CD8-positive, alpha-beta memory T cell (primary cell): Measurements from ENCODE around the gene ZNF211. TPM values are rescaled to one million over a fixed set of nuclear protein-coding genes. Genes with fewer than 3 reads are reported as not detected.

Experiments
- CTCF ChIA-PET: fragments of 350-600 bp; sonication (Branson Sonifier 250); formaldehyde crosslinking; loops from one replicate; lab custom pipeline; 2021; ENCODE audit warnings: antibody characterized with exemption; lab: Charles Lee
- POLR2A ChIA-PET: fragments of 350-600 bp; sonication (Branson Sonifier 250); formaldehyde crosslinking; loops from one replicate; lab custom pipeline; 2021; ENCODE audit warnings: antibody characterized with exemption; lab: Charles Lee
- DNase-seq, 5 donors: peaks; one replicate each; pipeline versions ENCODE4 v3.0.0 to v3.0.0-alpha.2; 2020 to 2022; ENCODE audit warnings: mixed read lengths in 1 of 5
- H3K27ac ChIP-seq: one replicate; pipeline ENCODE4 v1.7.0; 2013; ENCODE audit warnings: low read depth, mild to moderate bottlenecking, low read length, moderate library complexity
- H3K27me3 ChIP-seq: 2 replicates; pipeline ENCODE4 v1.7.0; 2013; ENCODE audit warnings: low read length, mild to moderate bottlenecking; ENCODE audit not compliant: insufficient read depth, poor library complexity, severe bottlenecking
- H3K36me3 ChIP-seq: 2 replicates; pipeline ENCODE4 v1.7.0; 2013; ENCODE audit warnings: mild to moderate bottlenecking, low read length, moderate library complexity; ENCODE audit not compliant: insufficient read depth
- H3K4me1 ChIP-seq: 2 replicates; pipeline ENCODE4 v1.7.0; 2013; ENCODE audit warnings: mild to moderate bottlenecking, low read length, moderate library complexity; ENCODE audit not compliant: insufficient read depth
- H3K4me3 ChIP-seq: 2 replicates; pipeline ENCODE4 v1.7.0; 2013; ENCODE audit warnings: mild to moderate bottlenecking, low read length
- H3K9me3 ChIP-seq: 2 replicates; pipeline ENCODE4 v1.7.0; 2013; ENCODE audit warnings: mild to moderate bottlenecking, low read length
- H3K27ac Mint-ChIP-seq, 8 donors: one replicate each; pipeline ENCODE4 v1.8.0; 2020 to 2021; ENCODE audit warnings: mixed read lengths in 8 of 8, mild to moderate bottlenecking in 6 of 8, inconsistent platforms in 3 of 8, moderate library complexity in 3 of 8
- H3K27me3 Mint-ChIP-seq, 2 donors: one replicate each; pipeline ENCODE4 v1.8.0; 2020 to 2021; ENCODE audit warnings: mixed read lengths in 2 of 2, mild to moderate bottlenecking in 1 of 2, moderate library complexity in 1 of 2
- H3K36me3 Mint-ChIP-seq, 3 donors: one replicate each; pipeline ENCODE4 v1.8.0; 2020 to 2021; ENCODE audit warnings: mixed read lengths in 3 of 3, inconsistent platforms in 1 of 3, mild to moderate bottlenecking in 1 of 3
- H3K4me1 Mint-ChIP-seq, 3 donors: one replicate each; pipeline ENCODE4 v1.8.0; 2020 to 2021; ENCODE audit warnings: mixed read lengths in 3 of 3, inconsistent platforms in 1 of 3, mild to moderate bottlenecking in 1 of 3
- H3K4me3 Mint-ChIP-seq, 7 donors: one replicate each; pipeline ENCODE4 v1.8.0; 2020 to 2021; ENCODE audit warnings: mixed read lengths in 7 of 7, mild to moderate bottlenecking in 6 of 7, moderate library complexity in 4 of 7, inconsistent platforms in 2 of 7
- H3K9me3 Mint-ChIP-seq, 5 donors: one replicate each; pipeline ENCODE4 v1.8.0; 2020 to 2022; ENCODE audit warnings: mixed read lengths in 5 of 5, mild to moderate bottlenecking in 3 of 5, moderate library complexity in 2 of 5, inconsistent platforms in 1 of 5
- polyA plus RNA-seq: library from polyadenylated mRNA; unstranded; fragments of 300-500 nt; fragmentation: Illumina TruSeq; gene quantifications from one replicate; pipeline ENCODE4 v1.2.3, GENCODE V29; 2021
- total RNA-seq, 2 experiments: library from RNA; stranded (reverse); gene quantifications; one replicate each; pipeline ENCODE4 v1.2.3, GENCODE V29; 2021

Gene ZNF211
- total and polyA plus RNA-seq, 3 experiments from 2014 or later: 12.1 to 17.9 (median 12.1) TPM

DNA sequence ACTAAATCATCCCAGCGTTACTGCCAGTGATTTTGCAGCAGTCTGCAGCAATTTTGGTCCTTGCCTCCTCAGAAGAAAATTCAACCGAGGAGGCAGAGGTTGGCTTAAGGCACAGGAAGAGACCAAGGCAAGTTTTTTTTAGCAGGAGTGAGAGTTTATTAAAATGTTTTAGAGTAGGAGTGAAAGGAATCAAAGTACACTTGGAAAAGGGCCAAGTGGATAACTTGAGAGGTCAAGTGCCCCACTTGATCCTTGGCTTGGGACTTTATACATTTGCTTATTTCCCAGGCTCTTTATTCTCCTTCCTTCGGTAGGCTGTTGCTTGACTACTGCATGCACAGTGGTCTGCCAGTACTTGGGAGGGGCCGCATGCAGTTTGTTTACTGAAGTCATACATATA lies 21.9 kb upstream of the ZNF211 start:
- H3K36me3 Mint-ChIP-seq: peaks cover 19 to 55% (median 42%) of the 10 kb centered on the region in 3 donors
- ChIA-PET POLR2A (no interaction called here), CTCF (no interaction called here)
- no peaks in the 10 kb centered on the region for H3K27me3 ChIP-seq
- peaks cover 19 to 25% (median 23%) of the 10 kb centered on the region in 3 donors for H3K4me1 Mint-ChIP-seq
- peak overlapping the region in 1 of 7 donors; percentile 27 for H3K4me3 Mint-ChIP-seq
- no peaks in the 10 kb centered on the region for H3K27me3 Mint-ChIP-seq
- no peak for DNase-seq
- peaks cover 21 to 74% (median 56%) of the 10 kb centered on the region in 5 donors for H3K9me3 Mint-ChIP-seq
- peaks cover 31% of the 10 kb centered on the region for H3K9me3 ChIP-seq
- no peak overlapping the region for H3K4me3 ChIP-seq
- no peak overlapping the region for H3K27ac Mint-ChIP-seq
- H3K27ac ChIP-seq: no peak overlapping the region
- peaks cover 10% of the 10 kb centered on the region for H3K36me3 ChIP-seq
- peaks cover 17% of the 10 kb centered on the region for H3K4me1 ChIP-seq

DNA sequence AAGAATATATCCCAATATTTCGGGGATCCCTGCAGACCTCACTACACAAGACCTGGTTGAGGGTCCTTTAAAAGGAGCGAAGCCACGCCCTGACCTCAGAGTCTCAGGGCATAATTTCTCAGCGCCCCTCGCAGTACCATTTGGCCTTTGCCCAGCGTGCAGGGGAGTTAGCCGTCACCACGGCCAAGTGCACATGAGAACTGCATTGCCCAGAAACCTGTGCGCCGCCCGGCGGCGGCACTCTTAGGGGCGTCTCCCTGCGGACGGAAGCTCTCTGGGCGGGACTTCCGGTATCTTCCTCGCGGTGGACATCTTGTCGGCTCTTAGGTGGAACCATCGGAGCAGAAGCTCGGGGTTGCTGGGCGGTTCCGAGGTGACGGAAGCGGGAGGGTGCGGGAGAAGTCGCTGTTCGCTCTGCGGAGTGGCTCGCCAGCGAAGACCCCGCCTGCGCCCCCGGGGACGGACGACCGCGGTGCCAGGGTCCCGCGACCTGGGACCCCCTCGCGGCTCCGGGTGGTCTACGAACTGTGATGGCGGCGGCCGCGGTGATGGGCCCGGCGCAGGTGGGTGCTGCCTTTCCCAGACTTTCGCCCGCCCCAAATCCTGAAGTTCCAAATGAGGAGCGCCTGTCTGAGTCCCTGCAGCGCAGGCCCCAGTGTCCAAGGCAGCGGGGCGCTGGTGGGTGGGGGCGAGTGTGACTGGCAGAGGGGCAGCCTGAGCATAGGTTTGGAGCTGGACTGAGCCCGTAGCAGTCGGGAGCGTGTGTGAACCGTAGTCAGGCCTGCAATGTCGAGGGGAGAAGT lies 18.8 kb upstream of the ZNF211 start, which contains the start of gene ZNF134:
Gene ZNF134 (plus strand): TSS at position 302 of the 803 bp plus-strand sequence. CDS start 5,227 bp downstream, outside the sequence.
- peak within 1 kb of the TSS; percentile 91 to 98 (median 92) for H3K4me3 Mint-ChIP-seq
- H3K4me1 ChIP-seq: peaks cover 17% of the 10 kb centered on the region
- ChIA-PET CTCF (interaction anchor here (1.1 to 1.8 kb wide), 2 partner anchors 19 to 31 kb away, joined by 3 to 9 read pairs; partner anchors contain the start of genes ZIK1 and ZNF211), POLR2A (interaction anchor here (0.6 to 1.6 kb wide), 8 partner anchors 9 to 441 kb away, joined by 3 to 8 read pairs (median 4); partner anchors contain the start of genes ZIK1, ZNF154, ZNF211 and ZNF417)
- DNase-seq: peak; percentile 78 to 93 (median 83)
- H3K4me1 Mint-ChIP-seq: peaks cover 35 to 44% (median 39%) of the 10 kb centered on the region in 3 donors
- no peaks in the 10 kb centered on the region for H3K27me3 ChIP-seq
- peak within 1 kb of the TSS; percentile 65 for H3K27ac ChIP-seq
- peak within 1 kb of the TSS; percentile 62 for H3K4me3 ChIP-seq
- peaks cover 46% of the 10 kb centered on the region for H3K9me3 ChIP-seq
- peaks cover 34% of the 10 kb centered on the region for H3K36me3 ChIP-seq
- peak within 1 kb of the TSS; percentile 60 to 96 (median 88) for H3K27ac Mint-ChIP-seq
- peaks cover 0 to 1% of the 10 kb centered on the region in 2 donors for H3K27me3 Mint-ChIP-seq
- H3K9me3 Mint-ChIP-seq: peaks cover 42 to 74% (median 64%) of the 10 kb centered on the region in 5 donors
- peaks cover 37 to 61% (median 52%) of the 10 kb centered on the region in 3 donors for H3K36me3 Mint-ChIP-seq

DNA sequence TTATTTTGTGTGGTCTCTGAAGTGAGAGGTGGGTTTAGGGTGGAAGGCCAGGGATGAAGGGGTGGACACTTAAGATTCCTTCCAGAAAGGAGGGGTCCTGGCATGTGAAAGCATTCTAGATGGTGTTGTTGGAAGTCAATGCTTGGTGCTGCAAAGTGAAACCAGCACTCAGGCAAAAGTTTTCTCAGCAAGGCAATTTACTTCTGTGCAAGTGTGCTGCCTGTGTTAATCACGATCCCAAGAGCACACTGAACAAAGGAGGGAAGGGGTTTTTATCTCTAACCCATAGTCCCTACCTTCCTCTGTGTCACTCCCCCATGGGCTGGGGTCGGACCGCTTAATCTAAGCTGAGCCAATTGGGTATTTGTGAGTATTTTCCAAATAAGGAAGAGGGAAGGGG lies 17.6 kb upstream of the ZNF211 start:
- POLR2A ChIA-PET: interaction anchor here (0.6 to 1.3 kb wide), 3 partner anchors 32 to 203 kb away, joined by 3 read pairs; partner anchors contain the start of gene ZNF154
- peaks cover 53 to 80% (median 74%) of the 10 kb centered on the region in 5 donors for H3K9me3 Mint-ChIP-seq
- H3K36me3 Mint-ChIP-seq: peaks cover 49 to 73% (median 64%) of the 10 kb centered on the region in 3 donors
- Histone ChIP-seq H3K4me1 (peaks cover 17% of the 10 kb centered on the region), H3K4me3 (peak overlapping the region; percentile 62), H3K9me3 (peaks cover 58% of the 10 kb centered on the region), H3K27me3 (no peaks in the 10 kb centered on the region), H3K27ac (no peak overlapping the region), H3K36me3 (peaks cover 46% of the 10 kb centered on the region)
- CTCF ChIA-PET: no interaction called here
- peaks cover 37 to 45% (median 44%) of the 10 kb centered on the region in 3 donors for H3K4me1 Mint-ChIP-seq
- H3K27me3 Mint-ChIP-seq: peaks cover 0 to 1% of the 10 kb centered on the region in 2 donors
- DNase-seq: no peak
- H3K27ac Mint-ChIP-seq: peak overlapping the region in 3 of 8 donors; percentile 74 to 90 (median 75)
- H3K4me3 Mint-ChIP-seq: peak overlapping the region; percentile 91 to 98 (median 92)

DNA sequence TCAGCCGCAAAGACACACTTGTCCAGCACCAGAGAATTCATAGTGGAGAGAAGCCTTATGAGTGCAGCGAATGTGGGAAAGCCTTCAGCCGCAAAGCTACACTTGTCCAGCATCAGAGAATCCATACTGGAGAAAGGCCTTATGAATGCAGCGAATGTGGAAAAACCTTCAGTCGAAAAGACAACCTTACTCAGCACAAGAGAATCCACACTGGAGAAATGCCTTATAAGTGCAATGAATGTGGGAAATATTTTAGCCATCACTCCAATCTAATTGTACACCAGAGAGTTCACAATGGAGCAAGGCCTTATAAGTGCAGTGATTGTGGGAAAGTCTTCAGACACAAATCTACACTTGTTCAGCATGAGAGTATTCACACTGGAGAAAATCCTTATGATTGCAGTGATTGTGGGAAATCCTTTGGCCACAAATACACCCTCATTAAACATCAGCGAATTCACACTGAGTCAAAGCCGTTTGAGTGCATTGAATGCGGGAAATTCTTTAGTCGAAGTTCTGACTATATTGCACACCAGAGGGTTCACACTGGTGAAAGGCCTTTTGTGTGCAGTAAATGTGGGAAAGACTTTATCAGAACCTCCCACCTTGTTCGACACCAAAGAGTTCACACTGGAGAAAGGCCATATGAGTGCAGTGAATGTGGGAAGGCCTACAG lies 12.2 kb upstream of the ZNF211 start:
- Mint-ChIP-seq H3K4me1 (peaks cover 17 to 23% (median 22%) of the 10 kb centered on the region in 3 donors), H3K4me3 (no peak overlapping the region), H3K27me3 (peaks cover 0 to 1% of the 10 kb centered on the region in 2 donors), H3K36me3 (peaks cover 48 to 85% (median 82%) of the 10 kb centered on the region in 3 donors), H3K27ac (no peak overlapping the region), H3K9me3 (peaks cover 61 to 100% (median 97%) of the 10 kb centered on the region in 5 donors)
- Histone ChIP-seq H3K9me3 (peaks cover 97% of the 10 kb centered on the region), H3K4me1 (no peaks in the 10 kb centered on the region), H3K4me3 (peak overlapping the region; percentile 18), H3K36me3 (peaks cover 53% of the 10 kb centered on the region), H3K27ac (no peak overlapping the region), H3K27me3 (no peaks in the 10 kb centered on the region)
- CTCF ChIA-PET: no interaction called here
- DNase-seq: no peak
- POLR2A ChIA-PET: no interaction called here

DNA sequence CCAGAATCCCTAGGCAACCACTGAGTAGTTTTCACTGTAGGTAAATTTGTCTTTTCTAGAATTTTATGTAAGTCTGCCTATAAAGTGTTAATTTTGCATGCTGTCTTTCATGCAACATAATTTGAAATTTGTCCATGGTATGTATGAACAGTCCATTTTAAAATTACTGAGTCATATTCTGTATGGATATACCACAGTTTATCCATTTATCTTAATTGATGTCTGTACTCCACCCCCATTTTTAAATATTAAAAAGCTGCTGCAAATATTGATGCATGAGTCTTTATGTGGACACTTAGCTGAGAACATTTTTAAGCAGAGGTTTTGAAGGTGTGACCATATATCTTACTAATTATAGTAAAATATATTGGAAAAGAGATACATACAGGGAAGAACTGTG lies 9.9 kb upstream of the ZNF211 start:
- POLR2A ChIA-PET: interaction anchor here (0.7 kb wide), 1 partner anchor 251 kb away, joined by 4 read pairs; no protein-coding TSS in a partner anchor
- H3K9me3 Mint-ChIP-seq: peaks cover 48 to 95% (median 90%) of the 10 kb centered on the region in 5 donors
- no peak overlapping the region for H3K4me3 ChIP-seq

DNA sequence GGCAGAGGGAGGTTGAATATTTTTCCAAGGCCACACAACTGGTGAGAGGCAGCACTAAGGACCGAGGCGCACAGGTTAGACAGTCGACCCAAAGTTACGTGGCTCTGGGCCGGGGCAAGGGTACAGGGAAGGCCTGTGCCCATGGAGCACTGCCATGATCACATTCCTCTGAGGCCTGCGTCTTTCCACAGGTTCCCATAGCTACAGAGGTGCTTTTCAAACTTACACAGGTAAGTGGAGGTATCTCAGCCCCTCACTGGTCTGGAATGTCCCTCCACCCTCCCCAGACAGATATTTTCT lies 814 bp downstream of the ZNF211 start:
- no peak for DNase-seq
- Mint-ChIP-seq H3K9me3 (peaks cover 24 to 49% (median 41%) of the 10 kb centered on the region in 5 donors), H3K36me3 (peaks cover 32 to 55% (median 54%) of the 10 kb centered on the region in 3 donors), H3K27me3 (no peaks in the 10 kb centered on the region), H3K27ac (peak overlapping the region in 7 of 8 donors; percentile 73 to 94 (median 91)), H3K4me3 (peak overlapping the region; percentile 89 to 98 (median 94)), H3K4me1 (peaks cover 26 to 34% (median 34%) of the 10 kb centered on the region in 3 donors)
- H3K27me3 ChIP-seq: no peaks in the 10 kb centered on the region
- H3K36me3 ChIP-seq: peaks cover 25% of the 10 kb centered on the region
- H3K4me3 ChIP-seq: peak overlapping the region; percentile 91
- CTCF ChIA-PET: interaction anchor here (1.0 to 1.5 kb wide), 2 partner anchors 227 to 369 kb away, joined by 3 read pairs; partner anchors contain the start of gene ZNF606
- POLR2A ChIA-PET: interaction anchor here (1.4 to 1.5 kb wide), 2 partner anchors 20 to 75 kb away, joined by 8 to 9 read pairs; partner anchors contain the start of genes ZNF134 and ZNF154
- H3K27ac ChIP-seq: no peak overlapping the region
- H3K4me1 ChIP-seq: peaks cover 15% of the 10 kb centered on the region
- H3K9me3 ChIP-seq: peaks cover 26% of the 10 kb centered on the region

More for the DNA sequence above, 9.9 kb upstream of the ZNF211 start:
- Histone ChIP-seq H3K27me3 (no peaks in the 10 kb centered on the region), H3K36me3 (peaks cover 31% of the 10 kb centered on the region), H3K4me1 (no peaks in the 10 kb centered on the region), H3K27ac (no peak overlapping the region), H3K9me3 (peaks cover 74% of the 10 kb centered on the region)
- Mint-ChIP-seq H3K36me3 (peaks cover 34 to 62% (median 59%) of the 10 kb centered on the region in 3 donors), H3K4me1 (peaks cover 3 to 9% (median 4%) of the 10 kb centered on the region in 3 donors), H3K27ac (no peak overlapping the region), H3K27me3 (peaks cover 0 to 1% of the 10 kb centered on the region in 2 donors), H3K4me3 (no peak overlapping the region)
- no peak for DNase-seq
- CTCF ChIA-PET: no interaction called here

DNA sequence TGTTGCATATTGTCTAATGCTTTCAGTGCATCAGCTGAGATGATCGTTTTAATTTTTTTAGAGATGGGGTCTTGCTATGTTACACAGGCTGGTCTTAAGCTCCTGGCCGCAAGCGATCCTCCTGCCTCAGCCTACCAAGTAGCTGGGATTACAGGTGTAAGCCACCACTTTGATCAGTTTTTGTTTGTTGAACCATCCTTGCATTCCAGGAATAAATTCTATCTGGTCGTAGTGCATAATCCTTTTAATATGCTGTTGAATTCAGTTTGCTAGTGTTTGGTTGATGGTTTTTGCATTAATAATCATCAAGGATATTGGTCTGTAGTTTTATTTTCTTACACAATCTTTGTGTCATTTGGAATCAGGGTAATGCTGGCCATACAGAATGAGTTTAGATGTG lies 4.4 kb downstream of the ZNF211 start:
- H3K36me3 ChIP-seq: peaks cover 55% of the 10 kb centered on the region
- peak overlapping the region; percentile 7 for H3K4me3 ChIP-seq
- H3K9me3 ChIP-seq: peaks cover 58% of the 10 kb centered on the region
- H3K27ac ChIP-seq: no peak overlapping the region
- POLR2A ChIA-PET: no interaction called here
- Mint-ChIP-seq H3K27me3 (no peaks in the 10 kb centered on the region), H3K36me3 (peaks cover 64 to 90% (median 87%) of the 10 kb centered on the region in 3 donors), H3K4me3 (peak overlapping the region in 1 of 7 donors; percentile 1), H3K9me3 (peaks cover 39 to 77% (median 66%) of the 10 kb centered on the region in 5 donors), H3K27ac (no peak overlapping the region), H3K4me1 (peaks cover 25 to 30% (median 29%) of the 10 kb centered on the region in 3 donors)
- peak in 1 of 5 donors; percentile 4 for DNase-seq
- CTCF ChIA-PET: no interaction called here
- H3K27me3 ChIP-seq: no peaks in the 10 kb centered on the region
- H3K4me1 ChIP-seq: peaks cover 15% of the 10 kb centered on the region
